ENCODE measurements around the gene ACVR1B.

The ACVR1B gene

GRCh38 chr12:51917041-51917590 lies 34.4 kb upstream of the ACVR1B start:
- DNase-seq (ENCODE audit: low spot score), result no peak

DNA sequence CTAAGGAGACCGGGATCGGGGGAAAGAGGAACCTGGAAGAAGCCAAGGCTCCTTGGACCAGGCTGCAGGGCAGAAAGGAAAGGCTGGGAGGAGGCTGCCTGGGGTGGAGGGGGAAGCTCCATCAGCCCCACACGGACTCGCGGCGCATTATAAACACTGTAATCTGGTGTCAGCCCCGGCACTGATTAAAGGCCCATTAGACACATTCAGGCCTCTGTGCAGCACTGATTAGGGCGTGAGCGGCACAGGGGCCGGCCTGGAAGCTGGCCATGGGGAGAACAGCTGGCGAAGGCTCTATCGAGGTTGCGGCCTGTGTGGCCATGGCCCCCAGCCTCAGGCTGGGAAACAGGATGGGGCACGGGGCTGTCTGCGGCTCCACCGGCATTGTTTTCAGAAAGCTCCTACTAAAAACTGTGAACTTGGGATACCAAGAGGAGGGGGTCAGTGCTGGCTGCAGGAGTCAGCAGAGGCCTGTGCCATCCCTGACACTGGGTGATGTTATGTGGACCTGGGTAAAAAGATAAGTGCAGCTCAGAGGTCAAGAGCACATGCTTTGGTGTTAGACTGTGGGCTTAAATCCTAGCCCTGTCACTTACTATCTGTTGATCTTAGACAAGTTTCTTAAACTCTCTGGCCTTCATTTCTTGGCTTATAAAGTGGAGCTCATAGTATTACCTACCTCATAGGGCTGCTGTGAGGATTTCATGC lies 33.6 kb upstream of the ACVR1B start:
- no peak for DNase-seq (ENCODE audit: low spot score)

DNA sequence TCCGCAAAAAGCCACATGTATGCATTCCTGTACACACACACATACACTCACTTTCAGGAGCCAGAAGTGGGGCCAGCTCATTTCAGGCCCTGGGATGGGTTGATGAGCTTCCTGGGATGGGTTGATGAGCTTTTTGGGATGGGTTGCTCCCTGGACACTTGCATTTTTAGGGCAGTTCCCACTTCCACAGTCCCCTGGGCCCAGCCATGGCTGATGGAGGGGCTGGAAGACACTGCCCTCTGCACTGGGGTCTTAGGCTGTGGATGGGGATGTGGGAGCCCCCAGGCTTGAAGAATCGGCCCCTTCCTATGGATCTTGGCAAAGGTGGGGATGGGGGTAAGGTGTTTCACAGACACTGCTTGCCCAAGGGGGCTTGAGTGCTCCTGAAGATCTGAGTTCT lies 31.5 kb upstream of the ACVR1B start:
- no peak for DNase-seq (ENCODE audit: low spot score)

- no peak for DNase-seq (ENCODE audit: low spot score)
Measured at GRCh38 chr12:51921017-51921725, 30.3 kb upstream of the ACVR1B start.

- DNase-seq (ENCODE audit: low spot score), result no peak
Measured at GRCh38 chr12:51922146-51922545, 29.4 kb upstream of the ACVR1B start.

DNA sequence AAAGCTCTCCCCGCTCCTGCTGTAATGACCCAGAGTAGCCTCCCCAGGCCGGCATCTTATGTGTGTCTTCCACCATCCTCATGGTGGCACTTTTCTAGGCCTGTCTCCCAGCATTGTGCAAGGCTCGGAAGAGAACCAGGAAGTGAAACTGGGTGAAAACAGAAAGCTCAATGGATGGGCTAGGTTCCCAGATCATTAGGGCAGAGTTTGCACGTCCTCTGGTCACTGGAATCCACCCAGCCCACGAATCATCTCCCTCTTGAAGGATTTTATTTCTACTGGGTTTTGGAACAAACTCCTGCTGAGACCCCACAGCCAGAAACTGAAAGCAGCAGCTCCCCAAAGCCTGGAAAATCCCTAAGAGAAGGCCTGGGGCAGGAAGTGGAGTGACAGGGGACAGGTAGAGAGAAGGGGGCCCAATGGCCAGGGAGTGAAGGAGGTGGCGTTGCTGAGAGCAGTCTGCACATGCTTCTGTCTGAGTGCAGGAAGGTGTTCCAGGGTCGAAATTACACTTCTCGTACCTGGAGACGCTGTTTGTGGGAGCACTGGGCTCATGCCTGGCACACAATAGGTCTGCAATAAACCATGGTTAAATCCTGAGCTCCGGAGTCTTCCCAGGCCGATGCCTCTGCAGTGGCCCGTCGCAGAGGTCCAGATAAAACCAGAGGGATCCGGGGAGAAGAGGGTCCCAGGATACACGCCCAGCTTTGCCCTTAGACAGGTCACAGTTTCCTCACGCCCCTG lies 28.6 kb upstream of the ACVR1B start:
- no peak for DNase-seq (ENCODE audit: low spot score)

DNA sequence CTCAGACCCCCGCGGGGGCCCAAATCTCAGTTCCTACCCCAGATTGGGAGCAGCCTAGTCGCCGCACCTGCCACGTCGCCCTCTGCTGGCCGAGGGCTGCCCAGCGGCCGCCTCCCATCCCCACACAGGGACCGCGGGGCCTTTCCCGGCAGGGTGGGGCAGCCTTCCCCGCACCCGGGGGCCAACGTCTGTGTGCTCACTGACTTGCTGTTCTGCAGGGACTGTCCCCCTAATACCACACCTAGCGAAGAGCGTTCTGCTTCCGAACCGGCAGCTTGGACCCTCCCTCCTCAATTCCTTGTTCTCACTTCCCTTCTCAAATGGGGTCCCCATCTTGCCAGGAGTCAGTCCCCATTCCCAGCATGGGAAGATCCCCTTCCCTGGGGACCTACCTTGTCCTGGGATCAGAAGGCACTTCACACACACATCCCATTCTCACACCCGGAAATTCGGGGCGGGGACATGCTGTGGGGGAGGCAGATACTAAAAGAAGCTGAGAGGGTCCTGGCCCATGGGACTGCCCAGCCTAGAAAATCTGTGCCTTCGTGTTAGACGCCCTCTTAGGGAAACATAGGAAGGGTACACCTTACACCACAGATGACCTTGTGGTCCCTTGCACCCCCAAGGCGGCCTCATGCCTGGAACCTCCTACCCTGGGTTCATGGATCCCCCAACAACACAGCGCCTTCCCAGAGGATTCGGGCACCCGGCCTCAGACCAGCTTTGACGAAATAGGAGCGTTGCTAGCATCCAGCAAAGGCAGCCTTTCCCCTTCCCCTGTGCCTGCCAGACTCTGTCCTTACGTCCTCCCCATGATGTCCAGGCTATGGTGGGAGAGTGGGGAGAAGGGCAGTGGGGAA lies 27.8 kb upstream of the ACVR1B start:
- DNase-seq (ENCODE audit: low spot score), result peak; percentile 86

GRCh38 chr12:51924551-51925319 lies 26.8 kb upstream of the ACVR1B start:
- DNase-seq (ENCODE audit: low spot score), result no peak

DNA sequence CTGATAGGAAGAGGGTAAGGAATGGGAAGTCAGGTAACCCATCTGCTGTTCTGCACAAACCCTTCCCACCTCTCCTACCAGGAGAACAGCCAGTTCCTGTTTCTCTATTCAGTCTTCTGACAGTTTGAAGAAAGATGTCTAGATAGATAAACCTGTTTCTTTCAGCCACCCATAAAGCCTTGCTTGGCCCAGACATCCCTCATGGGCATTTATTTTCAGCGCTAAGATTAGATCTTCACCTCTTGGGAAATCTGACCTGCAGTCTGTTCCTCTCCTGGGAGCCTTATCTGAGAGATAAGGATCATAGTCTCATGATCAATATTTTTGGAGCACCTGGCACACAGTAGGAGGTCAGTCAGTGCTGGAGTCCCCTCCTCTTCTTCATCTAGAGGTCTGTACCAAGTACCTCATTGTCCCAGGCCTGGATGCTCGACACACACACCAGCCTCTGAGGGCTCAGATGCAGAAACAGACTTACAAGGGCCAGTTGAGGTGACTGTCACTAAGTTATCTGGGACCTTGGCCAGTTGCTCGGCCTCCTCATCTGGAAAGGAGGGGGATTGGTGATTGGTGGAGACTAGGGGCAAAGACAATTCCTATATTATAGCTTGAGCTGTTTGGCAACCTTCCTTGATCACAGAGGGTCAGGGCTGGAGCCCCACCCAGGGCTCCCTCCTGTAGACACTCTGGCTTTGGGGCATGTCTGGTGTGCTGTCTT lies 26.0 kb upstream of the ACVR1B start:
- no peak for DNase-seq (ENCODE audit: low spot score)

- no peak for DNase-seq (ENCODE audit: low spot score)
Measured at GRCh38 chr12:51926064-51926632, 25.4 kb upstream of the ACVR1B start.

GRCh38 chr12:51926718-51927117 lies 24.8 kb upstream of the ACVR1B start:
- no peak for DNase-seq (ENCODE audit: low spot score)

DNA sequence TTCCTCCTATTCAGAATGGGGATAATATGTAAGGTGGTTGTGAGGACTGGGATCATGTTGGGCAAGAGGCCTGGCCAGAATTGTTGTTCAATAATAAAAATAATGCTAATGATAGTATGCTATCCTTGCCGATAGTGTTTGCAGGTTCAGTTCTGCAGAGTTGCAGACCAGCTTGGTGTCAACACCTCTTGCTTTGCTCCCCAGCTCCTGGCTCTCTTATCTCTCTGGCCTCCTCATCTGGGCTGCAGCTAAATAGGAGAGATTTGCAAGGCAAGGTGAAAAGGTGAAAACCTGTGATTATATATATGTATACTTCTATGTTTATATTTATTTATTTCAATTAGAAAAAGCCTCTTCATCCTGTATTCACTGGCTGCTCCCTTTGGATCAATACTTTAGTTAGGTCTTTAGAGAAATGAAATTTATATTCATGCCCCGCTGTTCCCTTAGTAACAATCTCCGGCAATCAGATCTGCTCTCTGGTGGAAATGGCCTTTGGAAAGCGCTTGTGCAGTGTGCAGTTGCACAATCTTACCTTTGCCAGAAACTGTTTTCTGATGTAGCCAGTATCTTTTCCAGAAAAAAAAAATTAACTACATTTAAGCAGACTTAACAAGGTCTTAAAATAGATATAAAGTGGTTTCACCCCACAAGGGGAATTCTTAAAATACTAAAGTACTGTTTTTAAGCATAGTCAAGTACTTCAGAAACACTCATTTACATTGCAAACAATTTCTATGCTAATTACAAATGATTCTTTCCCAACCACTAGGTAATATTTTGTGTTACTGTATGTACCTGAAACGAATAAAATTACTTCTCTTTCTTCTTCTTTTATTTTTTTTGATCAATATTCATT lies 19.1 kb upstream of the ACVR1B start:
- no peak for DNase-seq (ENCODE audit: low spot score)

DNA sequence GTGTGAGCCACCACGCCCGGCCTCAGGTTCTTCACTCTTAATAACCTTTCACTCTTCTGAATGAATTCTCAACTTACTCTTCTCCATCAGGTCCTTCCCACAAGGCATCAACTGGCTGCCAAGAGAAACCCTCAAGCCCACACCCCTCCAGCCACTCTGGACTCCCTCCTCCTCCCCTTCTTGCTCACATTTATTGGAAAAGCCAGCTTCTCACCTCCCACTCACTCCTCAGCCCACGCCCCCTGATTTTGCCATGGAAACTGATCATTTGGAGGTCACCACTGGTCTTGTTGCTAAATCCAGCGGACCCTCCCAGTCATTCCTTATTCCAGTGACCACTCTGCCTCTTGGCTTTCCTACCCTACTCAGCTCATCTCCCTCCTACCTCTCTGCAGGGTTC lies 17.4 kb upstream of the ACVR1B start:
- no peak for DNase-seq (ENCODE audit: low spot score)

DNA sequence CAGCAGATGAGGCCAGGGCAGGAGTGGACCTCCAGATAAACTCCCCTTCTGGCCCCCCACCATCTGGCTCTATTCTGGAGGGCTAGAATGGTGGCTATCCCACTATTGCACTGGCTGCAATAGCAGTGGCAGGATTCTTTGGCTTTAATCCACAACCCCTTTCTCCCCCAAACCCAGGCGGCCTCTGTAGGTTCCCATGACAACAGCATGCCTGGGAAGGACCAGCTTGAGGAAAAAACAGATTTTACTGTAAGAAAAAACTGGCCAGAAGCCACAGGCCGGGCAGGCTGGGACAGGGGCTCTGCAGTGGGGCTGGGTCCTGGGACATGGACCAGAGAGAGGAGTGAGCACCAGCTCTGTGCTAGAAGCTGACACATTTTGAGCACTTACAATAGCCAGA lies 13.6 kb upstream of the ACVR1B start:
- no peak for DNase-seq (ENCODE audit: low spot score)

DNA sequence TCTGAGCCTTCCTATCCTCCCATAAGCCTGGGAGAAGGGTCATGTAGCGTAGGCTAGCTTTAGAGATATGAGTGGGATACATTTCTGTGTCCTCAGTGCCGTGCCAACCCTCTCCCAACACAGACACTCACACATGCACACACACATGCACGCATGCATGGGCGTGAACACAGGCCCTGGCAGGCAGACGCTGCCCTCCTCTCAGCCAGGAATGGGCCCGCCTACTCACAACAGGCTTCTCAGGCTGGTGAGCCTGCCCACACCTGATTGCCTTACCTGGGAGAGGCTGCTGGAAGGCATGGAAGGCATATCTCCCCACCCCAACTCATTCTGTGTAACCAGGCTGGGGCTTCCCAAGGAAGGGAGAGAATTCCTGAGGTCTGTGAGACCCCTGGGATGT lies 12.8 kb upstream of the ACVR1B start:
- no peak for DNase-seq (ENCODE audit: low spot score)

DNA sequence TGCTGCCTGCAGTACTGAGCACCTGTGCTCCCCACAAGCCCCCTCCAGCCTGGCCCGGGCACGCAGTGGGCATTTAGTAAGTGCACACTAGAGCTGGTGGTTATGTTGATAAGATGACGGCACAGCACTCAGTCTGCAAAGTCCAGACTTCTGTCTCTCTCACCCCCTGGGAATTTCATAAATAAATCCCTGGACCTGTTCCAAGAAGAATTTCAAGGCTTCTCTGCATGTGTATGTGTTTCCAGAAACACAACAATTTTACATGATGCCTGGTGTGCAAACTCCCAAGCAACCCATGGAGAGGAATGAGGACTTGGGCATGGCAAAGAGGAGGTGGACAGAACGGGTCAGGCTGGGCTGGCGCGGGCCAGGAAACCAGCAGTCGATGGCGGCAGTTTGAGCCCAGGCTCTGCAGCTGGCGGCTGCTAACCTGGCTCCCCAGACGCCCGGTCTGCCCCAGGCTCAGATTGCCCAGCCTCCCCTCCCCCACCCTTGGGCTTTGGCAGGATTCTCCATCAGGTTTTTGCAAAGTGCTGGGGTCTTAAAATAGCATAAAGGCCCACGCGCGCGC lies 10.4 kb upstream of the ACVR1B start:
- DNase-seq (ENCODE audit: low spot score), result peak; percentile 55

DNA sequence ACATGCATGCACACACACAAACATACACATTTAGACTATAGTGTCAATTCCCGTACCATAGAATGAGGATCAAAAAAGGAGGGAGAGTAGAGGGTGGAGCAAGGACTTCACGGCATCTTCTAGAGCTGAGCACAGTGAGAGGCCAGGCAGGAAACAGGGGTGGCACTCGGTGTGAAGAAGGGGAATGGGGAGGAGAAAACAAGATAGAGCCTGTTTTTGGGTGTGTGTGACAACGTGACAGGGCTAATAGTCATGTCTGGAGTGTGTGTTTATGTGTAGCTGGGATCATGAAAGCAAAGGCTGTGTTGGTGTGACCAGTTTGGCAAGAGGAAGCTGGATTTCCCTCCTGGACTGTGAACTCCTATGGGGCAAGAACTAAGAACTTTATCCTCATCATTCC lies 9.9 kb upstream of the ACVR1B start:
- no peak for DNase-seq (ENCODE audit: low spot score)

- DNase-seq (ENCODE audit: low spot score), result peak; percentile 34
Measured at GRCh38 chr12:51942056-51942455, 9.4 kb upstream of the ACVR1B start.

DNA sequence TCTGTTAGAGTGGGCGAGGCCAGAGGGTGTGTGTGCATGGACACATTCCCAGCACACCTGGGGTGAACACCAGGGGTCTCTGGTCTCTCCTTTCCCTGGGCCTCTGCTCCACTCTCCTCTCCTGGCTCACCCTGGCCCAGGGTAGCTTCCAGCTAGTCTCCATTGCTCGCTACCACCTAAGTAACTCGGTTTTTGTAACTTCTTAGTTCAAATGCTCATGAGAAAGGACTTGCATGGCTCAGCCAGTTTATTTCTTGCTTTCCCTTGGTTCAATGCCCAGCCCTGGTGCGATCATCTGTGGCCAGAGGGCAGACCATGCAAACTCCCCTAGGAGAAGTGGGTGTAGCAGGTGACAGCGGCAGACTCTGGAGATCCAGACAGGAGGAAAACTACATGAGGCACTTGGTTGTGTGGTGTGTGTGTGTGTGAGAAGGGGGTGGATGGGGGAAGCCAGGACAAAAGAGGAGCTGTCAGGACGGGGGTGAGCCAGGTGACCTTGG lies 8.9 kb upstream of the ACVR1B start:
- DNase-seq (ENCODE audit: low spot score), result peak; percentile 46

Data from ecto neural progenitor cell (in vitro differentiated cells).